ENCODE data around the gene ARHGEF4. TPM values are rescaled to one million over a fixed set of nuclear protein-coding genes. Genes with fewer than 3 reads are reported as not detected.

Gene ARHGEF4
- total RNA-seq, 1 experiment from 2014 or later, result 0.80 TPM

DNA sequence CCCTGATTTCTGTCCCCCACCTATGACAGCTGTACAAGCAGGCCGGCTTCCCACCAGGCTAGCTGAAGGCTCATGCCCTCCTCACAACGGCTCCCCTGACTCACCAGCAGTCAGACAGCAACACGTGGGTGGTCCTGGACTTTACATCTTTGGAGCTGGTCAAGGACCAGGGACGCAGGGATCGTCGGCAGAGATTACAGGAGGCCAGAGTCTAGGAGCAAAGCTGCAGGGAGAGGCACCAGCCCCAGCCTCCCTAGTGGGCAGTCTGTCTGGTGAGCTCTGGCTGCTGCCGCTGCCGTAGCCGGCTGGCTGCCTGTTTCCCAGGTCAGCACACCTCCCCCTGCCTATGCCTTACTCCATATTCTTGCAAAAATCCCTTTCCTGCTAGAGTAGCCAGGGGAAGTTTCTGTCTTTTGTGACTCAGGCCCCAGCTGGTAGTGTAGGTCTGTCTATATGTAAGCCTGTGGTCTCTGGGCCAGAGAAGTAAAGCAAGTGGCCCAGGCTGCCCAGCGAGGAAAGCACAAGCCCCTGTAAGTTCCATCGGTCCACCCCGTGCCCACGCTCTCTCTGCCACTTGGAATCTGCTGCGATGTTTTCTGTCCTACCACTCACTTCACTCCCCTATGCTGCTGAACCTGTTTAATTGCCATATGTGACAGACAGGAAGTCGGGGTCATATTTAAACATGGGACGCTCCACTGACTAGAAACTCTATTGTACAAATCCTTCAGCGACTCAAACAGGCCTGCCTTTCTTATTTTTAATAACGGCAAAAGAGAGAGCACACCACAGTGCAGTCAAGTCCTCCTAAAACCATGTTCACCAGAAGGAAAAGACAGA lies 2.4 kb upstream of the ARHGEF4 start:
- CTCF ChIA-PET, result no interaction called here
- H3K4me1 ChIP-seq (ENCODE audit: control insufficient read depth, insufficient read depth, low read length), result no peaks in the 10 kb centered on the region
- BruUV-seq (replicated peaks), result no TSS peak
- intact Hi-C loops (cut with micrococcal nuclease; ENCODE audit: unreplicated experiment) (no loop called here), in situ Hi-C loops (cut with HindIII; ENCODE audit: low pct_unique_long_range_greater_than_20kb, low sequenced_read_pairs) (no loop called here)
- POLR2A ChIA-PET, result no interaction called here
- H3K4me3 ChIP-seq (ENCODE audit: low read depth in 2 of 2, low read length in 2 of 2), result no peak overlapping the region
- DNase-seq (ENCODE audit: low read depth, low spot score) (no peak), ATAC-seq (no peak)
- no peaks in the 10 kb centered on the region for H3K9me3 ChIP-seq (ENCODE audit: control insufficient read depth, insufficient read depth, low read depth, low read length)
- peaks cover 4% of the 10 kb centered on the region; the same call in 1 of the 2 replicates for H3K36me3 ChIP-seq (ENCODE audit: control insufficient read depth, insufficient read depth, low read length)
- TF ChIP-seq, protein P1, sequence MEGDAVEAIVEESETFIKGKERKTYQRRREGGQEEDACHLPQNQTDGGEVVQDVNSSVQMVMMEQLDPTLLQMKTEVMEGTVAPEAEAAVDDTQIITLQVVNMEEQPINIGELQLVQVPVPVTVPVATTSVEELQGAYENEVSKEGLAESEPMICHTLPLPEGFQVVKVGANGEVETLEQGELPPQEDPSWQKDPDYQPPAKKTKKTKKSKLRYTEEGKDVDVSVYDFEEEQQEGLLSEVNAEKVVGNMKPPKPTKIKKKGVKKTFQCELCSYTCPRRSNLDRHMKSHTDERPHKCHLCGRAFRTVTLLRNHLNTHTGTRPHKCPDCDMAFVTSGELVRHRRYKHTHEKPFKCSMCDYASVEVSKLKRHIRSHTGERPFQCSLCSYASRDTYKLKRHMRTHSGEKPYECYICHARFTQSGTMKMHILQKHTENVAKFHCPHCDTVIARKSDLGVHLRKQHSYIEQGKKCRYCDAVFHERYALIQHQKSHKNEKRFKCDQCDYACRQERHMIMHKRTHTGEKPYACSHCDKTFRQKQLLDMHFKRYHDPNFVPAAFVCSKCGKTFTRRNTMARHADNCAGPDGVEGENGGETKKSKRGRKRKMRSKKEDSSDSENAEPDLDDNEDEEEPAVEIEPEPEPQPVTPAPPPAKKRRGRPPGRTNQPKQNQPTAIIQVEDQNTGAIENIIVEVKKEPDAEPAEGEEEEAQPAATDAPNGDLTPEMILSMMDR (IDR thresholded peaks at IDR 0.05), result no peak
- no peak for TF ChIP-seq TCF7L2 (IDR thresholded peaks at IDR 0.05; ENCODE audit: low read depth, low read length)
- TF ChIP-seq SIN3A (IDR thresholded peaks at IDR 0.05; ENCODE audit: borderline replicate concordance, insufficient read depth, low read depth, low read length), result no peak
- TF ChIP-seq POLR2AphosphoS5 (IDR thresholded peaks at IDR 0.05; ENCODE audit: low read depth, low read length), result no peak
- no peak for TF ChIP-seq REST (IDR thresholded peaks at IDR 0.05; ENCODE audit: insufficient read depth in 1 of 2, low read depth in 2 of 2, low read length in 1 of 2)
- H3K27me3 ChIP-seq (ENCODE audit: control insufficient read depth, insufficient read depth, low read length), result peaks cover 4% of the 10 kb centered on the region; the same call in 1 of the 2 replicates
- H3K27ac ChIP-seq (ENCODE audit: low read length), result no peak overlapping the region

DNA sequence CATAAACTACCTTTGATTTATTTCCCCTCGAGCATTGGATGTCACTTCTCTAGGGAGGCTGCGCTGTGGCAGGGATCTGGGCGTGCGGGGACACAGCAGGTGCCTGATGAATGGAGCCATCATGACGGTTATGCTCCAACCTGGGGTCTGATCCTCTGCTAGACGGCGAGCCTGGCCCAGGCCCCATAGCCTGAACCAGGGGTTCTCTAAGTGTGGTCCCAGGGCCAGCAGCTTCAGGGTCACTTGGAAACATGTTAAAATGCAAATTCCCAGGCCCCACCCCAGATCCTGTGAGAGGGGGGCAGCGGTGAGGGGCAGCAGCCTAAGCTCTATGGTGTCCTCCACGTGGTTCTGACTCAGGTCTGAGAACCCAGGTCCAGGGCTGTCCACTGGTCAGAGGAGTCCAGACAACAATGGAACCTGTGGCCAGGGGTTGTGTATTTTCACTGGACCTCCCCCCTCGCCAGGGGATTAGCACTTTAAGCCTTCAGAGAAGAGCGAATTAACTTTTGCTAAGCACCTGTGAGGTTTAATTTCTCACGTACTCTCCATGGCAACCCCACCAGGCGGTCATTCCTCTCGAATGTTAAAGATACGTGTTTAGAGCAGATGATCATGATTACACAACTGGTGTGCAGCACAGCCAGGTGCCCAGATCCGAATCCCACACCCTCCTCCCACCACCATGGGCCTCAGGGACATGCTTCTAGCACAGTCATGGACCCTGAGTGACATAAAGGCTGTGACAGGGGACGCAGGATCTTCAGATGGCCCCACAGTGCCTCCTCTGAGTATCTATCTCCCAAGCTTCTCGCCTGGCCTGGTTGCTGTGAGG lies 1.6 kb upstream of the ARHGEF4 start:
- BruUV-seq (replicated peaks), result no TSS peak
- TF ChIP-seq SIN3A (IDR thresholded peaks at IDR 0.05; ENCODE audit: borderline replicate concordance, insufficient read depth, low read depth, low read length), result no peak
- no peak for TF ChIP-seq POLR2AphosphoS5 (IDR thresholded peaks at IDR 0.05; ENCODE audit: low read depth, low read length)
- TF ChIP-seq, protein P1 (IDR thresholded peaks at IDR 0.05), result no peak
- no peak for TF ChIP-seq TCF7L2 (IDR thresholded peaks at IDR 0.05; ENCODE audit: low read depth, low read length)
- no peak for TF ChIP-seq REST (IDR thresholded peaks at IDR 0.05; ENCODE audit: insufficient read depth in 1 of 2, low read depth in 2 of 2, low read length in 1 of 2)
- no peak overlapping the region for H3K4me3 ChIP-seq (ENCODE audit: low read depth in 2 of 2, low read length in 2 of 2)
- ATAC-seq (no peak), DNase-seq (ENCODE audit: low read depth, low spot score) (no peak)
- H3K27ac ChIP-seq (ENCODE audit: low read length), result no peak overlapping the region
- peaks cover 4% of the 10 kb centered on the region; the same call in 1 of the 2 replicates for H3K27me3 ChIP-seq (ENCODE audit: control insufficient read depth, insufficient read depth, low read length)
- peaks cover 4% of the 10 kb centered on the region; the same call in 1 of the 2 replicates for H3K36me3 ChIP-seq (ENCODE audit: control insufficient read depth, insufficient read depth, low read length)
- ChIA-PET POLR2A (no interaction called here), CTCF (no interaction called here)
- in situ Hi-C loops (cut with HindIII; ENCODE audit: low pct_unique_long_range_greater_than_20kb, low sequenced_read_pairs) (no loop called here), intact Hi-C loops (cut with micrococcal nuclease; ENCODE audit: unreplicated experiment) (no loop called here)
- no peaks in the 10 kb centered on the region for H3K4me1 ChIP-seq (ENCODE audit: control insufficient read depth, insufficient read depth, low read length)
- H3K9me3 ChIP-seq (ENCODE audit: control insufficient read depth, insufficient read depth, low read depth, low read length), result no peaks in the 10 kb centered on the region
